IMR-90 (cell line): Measurements from ENCODE around the gene MMAB. TPM values are rescaled to one million over a fixed set of nuclear protein-coding genes. Genes with fewer than 3 reads are reported as not detected.

ENCODE experiments used
- ATAC-seq: fragments of 200-7000 bp; cut with Tn5 transposase; 2 replicates; pipeline ENCODE4 v1.9.1; 2020; ENCODE audit warnings: low read depth, mild to moderate bottlenecking, moderate library complexity
- BruUV-seq: library from RNA; stranded (reverse); fragments of 400-500 nt; replicated peaks from 2 replicates; lab custom pipeline; 2021; lab: Mats Ljungman, UMichigan
- CTCF ChIA-PET: fragments of 300-600 bp; formaldehyde crosslinking; extraction: SDS; loops from one replicate; lab custom pipeline; 2021; ENCODE audit warnings: antibody characterized with exemption; lab: Yijun Ruan, JAX
- POLR2A ChIA-PET: fragments of 300-600 bp; sonication (Branson Sonifier 250); formaldehyde crosslinking; loops from one replicate; lab custom pipeline; 2022; ENCODE audit warnings: antibody characterized with exemption; ENCODE audit not compliant: unreplicated experiment; lab: Charles Lee
- DNase-seq: peaks from one replicate; pipeline ENCODE4 v3.0.0; 2013
- H2AFZ ChIP-seq: replicated peaks from 2 replicates; pipeline ENCODE3; 2013; ENCODE audit warnings: low read length, mild to moderate bottlenecking; ENCODE audit not compliant: poor library complexity
- H2AK5ac ChIP-seq: 2 replicates; pipeline ENCODE4 v1.6.1; 2013; ENCODE audit warnings: low read depth, low read length, inconsistent platforms
- H2AK9ac ChIP-seq: replicated peaks from 2 replicates; pipeline ENCODE3; 2013; ENCODE audit warnings: mild to moderate bottlenecking, low read depth, low read length, moderate library complexity; ENCODE audit not compliant: poor library complexity
- H2BK120ac ChIP-seq: 2 replicates; pipeline ENCODE4 v1.6.1; 2013; ENCODE audit warnings: low read depth, low read length, inconsistent platforms
- H2BK15ac ChIP-seq: 3 replicates; pipeline ENCODE4 v1.6.1; 2013; ENCODE audit warnings: low read depth, low read length, inconsistent platforms
- H2BK20ac ChIP-seq: 2 replicates; pipeline ENCODE4 v1.6.1; 2013; ENCODE audit warnings: low read depth, mild to moderate bottlenecking, inconsistent platforms, low read length, moderate library complexity
- H2BK5ac ChIP-seq: 2 replicates; pipeline ENCODE4 v1.6.1; 2013; ENCODE audit warnings: mild to moderate bottlenecking, low read depth, low read length, inconsistent platforms; ENCODE audit not compliant: poor library complexity, severe bottlenecking
- H3K14ac ChIP-seq: replicated peaks from 2 replicates; pipeline ENCODE4 v1.6.1; 2013; ENCODE audit warnings: low read depth, low read length, inconsistent platforms
- H3K18ac ChIP-seq: 2 replicates; pipeline ENCODE4 v1.6.1; 2013; ENCODE audit warnings: low read depth, low read length, control low read depth
- H3K23ac ChIP-seq: 2 replicates; pipeline ENCODE4 v1.6.1; 2013; ENCODE audit warnings: low read depth, low read length, inconsistent platforms
- H3K27ac ChIP-seq: 2 replicates; pipeline ENCODE4 v1.5.1; 2013; ENCODE audit warnings: mild to moderate bottlenecking, control low read depth, low read length; ENCODE audit not compliant: insufficient read depth
- H3K27me3 ChIP-seq: 2 replicates; pipeline ENCODE4 v1.6.1; 2013; ENCODE audit warnings: low read length; ENCODE audit not compliant: control insufficient read depth, insufficient read depth
- H3K36me3 ChIP-seq: 2 replicates; pipeline ENCODE4 v1.6.1; 2013; ENCODE audit warnings: low read length, mixed read lengths; ENCODE audit not compliant: control insufficient read depth, insufficient read depth
- H3K4ac ChIP-seq: 2 replicates; pipeline ENCODE4 v1.6.1; 2013; ENCODE audit warnings: low read depth, low read length, inconsistent platforms
- H3K4me1 ChIP-seq: 2 replicates; pipeline ENCODE4 v1.6.1; 2013; ENCODE audit warnings: low read length, mixed read lengths; ENCODE audit not compliant: control insufficient read depth, insufficient read depth
- H3K4me2 ChIP-seq: 2 replicates; pipeline ENCODE4 v1.6.1; 2013; ENCODE audit warnings: low read depth, mild to moderate bottlenecking, control low read depth, low read length, moderate library complexity
- H3K4me3 ChIP-seq: 2 replicates; pipeline ENCODE4 v1.5.1; 2013; ENCODE audit warnings: low read depth, mild to moderate bottlenecking, control low read depth, low read length, moderate library complexity; ENCODE audit not compliant: insufficient read depth
- H3K56ac ChIP-seq: 2 replicates; pipeline ENCODE4 v1.6.1; 2013; ENCODE audit warnings: low read length, inconsistent platforms; ENCODE audit not compliant: insufficient read depth; ENCODE audit errors: extremely low read depth
- H3K79me1 ChIP-seq, 2 experiments: 2 replicates each; pipeline ENCODE4 v1.6.1; 2013; ENCODE audit warnings: low read length in 2 of 2, inconsistent platforms in 1 of 2, low read depth in 1 of 2
- H3K9ac ChIP-seq: 2 replicates; pipeline ENCODE4 v1.6.1; 2013; ENCODE audit warnings: low read depth, low read length, control low read depth
- H3K9me1 ChIP-seq: 2 replicates; pipeline ENCODE4 v1.6.1; 2013; ENCODE audit warnings: low read length, inconsistent platforms; ENCODE audit not compliant: insufficient read depth
- H3K9me3 ChIP-seq: 2 replicates; pipeline ENCODE4 v1.6.1; 2013; ENCODE audit warnings: low read length; ENCODE audit not compliant: control insufficient read depth, insufficient read depth
- H4K20me1 ChIP-seq: 2 replicates; pipeline ENCODE4 v1.6.1; 2013; ENCODE audit warnings: low read length, inconsistent platforms; ENCODE audit not compliant: insufficient read depth
- H4K5ac ChIP-seq: 2 replicates; pipeline ENCODE4 v1.6.1; 2013; ENCODE audit warnings: mild to moderate bottlenecking, low read depth, low read length, control low read depth
- H4K8ac ChIP-seq, 2 experiments: 2 replicates each; pipeline ENCODE4 v1.6.1; 2013; ENCODE audit warnings: low read depth in 2 of 2, low read length in 2 of 2, control low read depth in 1 of 2, inconsistent platforms in 1 of 2
- H4K91ac ChIP-seq: 2 replicates; pipeline ENCODE4 v1.6.1; 2013; ENCODE audit warnings: low read depth, low read length, inconsistent platforms; ENCODE audit not compliant: insufficient read depth
- BHLHE40 ChIP-seq: fragments of 150-350 bp; IDR thresholded peaks from 2 replicates; pipeline ENCODE4 v1.6.1; 2016; ENCODE audit warnings: mild to moderate bottlenecking, low read depth, low read length
- CHD1 ChIP-seq: IDR thresholded peaks from 2 replicates; pipeline ENCODE4 v1.6.1; 2012; ENCODE audit warnings: low read depth, low read length, improper control_type of control experiment
- FOS ChIP-seq: fragments of 150-350 bp; IDR thresholded peaks from 2 replicates; pipeline ENCODE4 v1.6.1; 2016; ENCODE audit warnings: low read depth, low read length
- MXI1 ChIP-seq: IDR thresholded peaks from 2 replicates; pipeline ENCODE4 v1.6.1; 2012; ENCODE audit warnings: low read depth, mild to moderate bottlenecking, low read length, moderate library complexity, borderline replicate concordance
- NFE2L2 ChIP-seq: fragments of 150-350 bp; IDR thresholded peaks from 2 replicates; pipeline ENCODE4 v1.6.1; 2016; ENCODE audit warnings: low read depth, mild to moderate bottlenecking, low read length
- POLR2A ChIP-seq: IDR thresholded peaks from 2 replicates; pipeline ENCODE4 v1.6.1; 2012; ENCODE audit warnings: mild to moderate bottlenecking, low read depth, low read length
- RAD21 ChIP-seq: IDR thresholded peaks from 2 replicates; pipeline ENCODE4 v1.6.1; 2012; ENCODE audit warnings: low read length, improper control_type of control experiment
- RCOR1 ChIP-seq: IDR thresholded peaks from 2 replicates; pipeline ENCODE4 v1.6.1; 2012; ENCODE audit warnings: mild to moderate bottlenecking, low read length, improper control_type of control experiment; ENCODE audit not compliant: insufficient replicate concordance
- RFX5 ChIP-seq: IDR thresholded peaks from 2 replicates; pipeline ENCODE4 v1.8.0; 2012; ENCODE audit warnings: low read depth, mild to moderate bottlenecking, low read length, moderate library complexity
- SMC3 ChIP-seq: fragments of 150-350 bp; IDR thresholded peaks from 2 replicates; pipeline ENCODE4 v1.6.1; 2016; ENCODE audit warnings: low read depth, mild to moderate bottlenecking, antibody characterized with exemption, low read length, moderate library complexity
- WGBS, 2 experiments: methylation state at CpG; one replicate each; pipeline versions ENCODE4 v1.1.5 to v1.1.7; 2013; ENCODE audit warnings: missing lambda C conversion rate in 2 of 2; ENCODE audit not compliant: insufficient read length in 1 of 2; ENCODE audit errors: extremely low coverage in 2 of 2; 5-methylcytosine and 5-hydroxymethylcytosine counted together
- dilution Hi-C: fragments of 300-500 bp; cut with HindIII; formaldehyde crosslinking; loops from one replicate; pipeline ENCODE4 v1.14.3; 2018; ENCODE audit warnings: low sequenced_read_pairs; ENCODE audit not compliant: unreplicated experiment
- in situ Hi-C: fragments of 300-500 bp; cut with MboI; formaldehyde crosslinking; loops from 3 replicates; pipeline ENCODE4 v1.14.3; 2019; ENCODE audit warnings: low sequenced_read_pairs, inconsistent platforms, mixed read lengths
- intact Hi-C: fragments of 100-400 bp; cut with micrococcal nuclease; formaldehyde crosslinking; loops from 2 replicates; pipeline ENCODE4 v1.10.0; 2022
- polyA plus RNA-seq, 3 experiments: library from polyadenylated mRNA; depleted of rRNA; stranded (reverse); fragments of >200 nt; gene quantifications; 2 replicates each; pipeline ENCODE4 v1.2.3, GENCODE V29; 2012; ENCODE audit warnings: low replicate concordance in 1 of 3
- total RNA-seq: library from RNA; depleted of rRNA; stranded (reverse); fragments of >200 nt; gene quantifications from 2 replicates; pipeline ENCODE4 v1.2.3, GENCODE V29; 2012
- TF ChIP-seq, protein P1 (sequence below): fragments of 150-350 bp; IDR thresholded peaks from 2 replicates; pipeline ENCODE4 v1.6.1; 2016; ENCODE audit warnings: low read depth, mild to moderate bottlenecking, low read length, moderate library complexity, borderline replicate concordance
- TF ChIP-seq, protein P2 (sequence below): conservative IDR thresholded peaks from 2 replicates; pipeline ENCODE4 v1.5.1; 2012; ENCODE audit warnings: mild to moderate bottlenecking, low read depth, low read length, improper control_type of control experiment

Gene MMAB
- total and polyA plus RNA-seq, 2 of the 4 experiments (the other 2 are of a cell fraction): 16.5 to 16.9 TPM

DNA sequence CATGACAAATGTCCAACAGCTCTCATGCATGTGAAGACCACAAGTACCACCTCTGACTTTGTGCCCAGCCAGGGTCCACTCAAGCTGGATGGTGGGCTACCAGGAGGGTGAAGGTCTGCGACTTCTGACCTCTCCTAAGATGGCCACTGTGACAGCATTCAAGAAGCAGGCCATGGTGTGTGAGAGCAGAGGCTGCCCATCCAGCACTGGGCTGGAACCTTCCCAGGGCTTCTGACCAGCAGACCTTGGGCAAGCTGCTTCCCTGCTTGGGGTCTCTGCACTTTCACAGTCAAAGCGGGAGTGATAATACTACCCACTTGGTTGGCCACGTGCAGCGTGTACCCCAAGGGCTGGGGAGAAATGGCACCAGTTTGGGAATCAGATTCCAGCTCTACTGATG lies 10.4 kb downstream of the MMAB start:
- dilution Hi-C loops (no loop called here), intact Hi-C loops (no loop called here), in situ Hi-C loops (no loop called here)
- Histone ChIP-seq H3K4me2 (no peak overlapping the region), H2AFZ (no peak overlapping the region), H3K27ac (no peak overlapping the region), H3K4ac (no peak overlapping the region), H3K27me3 (no peaks in the 10 kb centered on the region), H4K91ac (no peak overlapping the region), H4K8ac (no peak overlapping the region), H3K14ac (no peak overlapping the region), H3K4me1 (no peaks in the 10 kb centered on the region), H2AK5ac (no peak overlapping the region), H3K79me1 (no peaks in the 10 kb centered on the region), H3K56ac (no peak overlapping the region), H2BK20ac (no peak overlapping the region), H2AK9ac (no peak overlapping the region), H2BK120ac (no peak overlapping the region), H3K23ac (no peak overlapping the region), H4K20me1 (no peaks in the 10 kb centered on the region), H2BK15ac (no peak overlapping the region), H3K9me1 (no peaks in the 10 kb centered on the region), H3K36me3 (peaks cover 1% of the 10 kb centered on the region; the same call in 1 of the 2 replicates), H3K9ac (no peak overlapping the region), H3K4me3 (no peak overlapping the region), H2BK5ac (no peak overlapping the region), H4K5ac (no peak overlapping the region), H3K9me3 (0 out of 2 replicates have a peak, but pooled peaks cover 2% of the 10 kb centered on the region), H3K18ac (no peak overlapping the region)
- no CpG with 5 or more reads among the region's 4 CpGs for WGBS, 2 experiments
- no peak for ATAC-seq
- no TSS peak for BruUV-seq
- ChIA-PET POLR2A (no interaction called here), CTCF (no interaction called here)
- DNase-seq: no peak
- TF ChIP-seq MXI1: no peak
- no peak for TF ChIP-seq RCOR1
- TF ChIP-seq, protein P1, sequence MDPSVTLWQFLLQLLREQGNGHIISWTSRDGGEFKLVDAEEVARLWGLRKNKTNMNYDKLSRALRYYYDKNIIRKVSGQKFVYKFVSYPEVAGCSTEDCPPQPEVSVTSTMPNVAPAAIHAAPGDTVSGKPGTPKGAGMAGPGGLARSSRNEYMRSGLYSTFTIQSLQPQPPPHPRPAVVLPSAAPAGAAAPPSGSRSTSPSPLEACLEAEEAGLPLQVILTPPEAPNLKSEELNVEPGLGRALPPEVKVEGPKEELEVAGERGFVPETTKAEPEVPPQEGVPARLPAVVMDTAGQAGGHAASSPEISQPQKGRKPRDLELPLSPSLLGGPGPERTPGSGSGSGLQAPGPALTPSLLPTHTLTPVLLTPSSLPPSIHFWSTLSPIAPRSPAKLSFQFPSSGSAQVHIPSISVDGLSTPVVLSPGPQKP: no peak
- no peak for TF ChIP-seq BHLHE40
- TF ChIP-seq SMC3: no peak
- TF ChIP-seq RAD21: no peak
- no peak for TF ChIP-seq CHD1
- TF ChIP-seq, protein P2, sequence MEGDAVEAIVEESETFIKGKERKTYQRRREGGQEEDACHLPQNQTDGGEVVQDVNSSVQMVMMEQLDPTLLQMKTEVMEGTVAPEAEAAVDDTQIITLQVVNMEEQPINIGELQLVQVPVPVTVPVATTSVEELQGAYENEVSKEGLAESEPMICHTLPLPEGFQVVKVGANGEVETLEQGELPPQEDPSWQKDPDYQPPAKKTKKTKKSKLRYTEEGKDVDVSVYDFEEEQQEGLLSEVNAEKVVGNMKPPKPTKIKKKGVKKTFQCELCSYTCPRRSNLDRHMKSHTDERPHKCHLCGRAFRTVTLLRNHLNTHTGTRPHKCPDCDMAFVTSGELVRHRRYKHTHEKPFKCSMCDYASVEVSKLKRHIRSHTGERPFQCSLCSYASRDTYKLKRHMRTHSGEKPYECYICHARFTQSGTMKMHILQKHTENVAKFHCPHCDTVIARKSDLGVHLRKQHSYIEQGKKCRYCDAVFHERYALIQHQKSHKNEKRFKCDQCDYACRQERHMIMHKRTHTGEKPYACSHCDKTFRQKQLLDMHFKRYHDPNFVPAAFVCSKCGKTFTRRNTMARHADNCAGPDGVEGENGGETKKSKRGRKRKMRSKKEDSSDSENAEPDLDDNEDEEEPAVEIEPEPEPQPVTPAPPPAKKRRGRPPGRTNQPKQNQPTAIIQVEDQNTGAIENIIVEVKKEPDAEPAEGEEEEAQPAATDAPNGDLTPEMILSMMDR: no peak
- no peak for TF ChIP-seq NFE2L2
- TF ChIP-seq POLR2A: no peak
- no peak for TF ChIP-seq RFX5
- TF ChIP-seq FOS: no peak
